ENCODE data around the gene NPM3.

The NPM3 gene

GRCh38 chr10:101749047-101750016 is 33.9 kb downstream of the NPM3 start:
- peak in 1 of 2 experiments; percentile 1 for DNase-seq

- DNase-seq: no peak
Measured at GRCh38 chr10:101748496-101748895, 34.8 kb downstream of the NPM3 start.

GRCh38 chr10:101745074-101745696 is 38.1 kb downstream of the NPM3 start:
- peak; percentile 16 to 55 for DNase-seq

- DNase-seq: no peak
Measured at GRCh38 chr10:101744267-101744666, 39.0 kb downstream of the NPM3 start.

GRCh38 chr10:101741938-101742337 is 41.3 kb downstream of the NPM3 start:
- DNase-seq: no peak

GRCh38 chr10:101736666-101737065 is 46.6 kb downstream of the NPM3 start:
- DNase-seq: no peak

- no peak for DNase-seq
Measured at GRCh38 chr10:101732096-101732495, 51.1 kb downstream of the NPM3 start.
